ENCODE data around the gene CD46. TPM values are rescaled to one million over a fixed set of nuclear protein-coding genes. Genes with fewer than 3 reads are reported as not detected.

Gene CD46
- total RNA-seq, 1 donor, result 92.3 TPM

GRCh38 chr1:207807326-207807689, 55.5 kb downstream of the CD46 start:
- TF ChIP-seq CTCF (IDR thresholded peaks at IDR 0.05; ENCODE audit: insufficient read depth, low read length), result no peak
- DNase-seq (ENCODE audit: low read depth), result no peak
- no peak overlapping the region for H3K4me3 ChIP-seq (ENCODE audit: low read depth, low read length)

GRCh38 chr1:207807690-207808321, 56.0 kb downstream of the CD46 start:
- no peak overlapping the region for H3K4me3 ChIP-seq (ENCODE audit: low read depth, low read length)
- no peak for DNase-seq (ENCODE audit: low read depth)
- TF ChIP-seq CTCF (IDR thresholded peaks at IDR 0.05; ENCODE audit: insufficient read depth, low read length), result no peak

- no peak for DNase-seq (ENCODE audit: low read depth)
- no peak for TF ChIP-seq CTCF (IDR thresholded peaks at IDR 0.05; ENCODE audit: insufficient read depth, low read length)
- no peak overlapping the region for H3K4me3 ChIP-seq (ENCODE audit: low read depth, low read length)
Observed at GRCh38 chr1:207808322-207808705, 56.5 kb downstream of the CD46 start.

- no peak for DNase-seq (ENCODE audit: low read depth)
- TF ChIP-seq CTCF (IDR thresholded peaks at IDR 0.05; ENCODE audit: insufficient read depth, low read length), result no peak
- H3K4me3 ChIP-seq (ENCODE audit: low read depth, low read length), result no peak overlapping the region
Observed at GRCh38 chr1:207808911-207809555, 57.2 kb downstream of the CD46 start.

GRCh38 chr1:207810173-207810572, 58.3 kb downstream of the CD46 start:
- DNase-seq (ENCODE audit: low read depth), result peak; percentile 91
- no peak for TF ChIP-seq CTCF (IDR thresholded peaks at IDR 0.05; ENCODE audit: insufficient read depth, low read length)
- H3K4me3 ChIP-seq (ENCODE audit: low read depth, low read length), result no peak overlapping the region

- H3K4me3 ChIP-seq (ENCODE audit: low read depth, low read length), result no peak overlapping the region
- DNase-seq (ENCODE audit: low read depth), result no peak
- TF ChIP-seq CTCF (IDR thresholded peaks at IDR 0.05; ENCODE audit: insufficient read depth, low read length), result no peak
Observed at GRCh38 chr1:207810606-207811295, 58.9 kb downstream of the CD46 start.

All from fibroblast of the aortic adventitia (primary cell).